ENCODE data around the gene PTGDS. TPM values are rescaled to one million over a fixed set of nuclear protein-coding genes. Genes with fewer than 3 reads are reported as not detected.

PTGDS gene
- total and polyA plus RNA-seq, 4 donors: 0.23 to 15.2 (median 6.4) TPM

- WGBS: 83% methylated on average over 26 of the region's 26 CpGs
- H3K9ac ChIP-seq (ENCODE audit: low read depth in 1 of 2, low read length in 2 of 2): no peak overlapping the region
- no peak overlapping the region for H3K4me3 ChIP-seq (ENCODE audit: low read depth in 1 of 3, low read length in 3 of 3)
- no peak overlapping the region for H3K27ac ChIP-seq (ENCODE audit: low read depth in 1 of 2, low read length in 2 of 2)
- no peak for TF ChIP-seq REST (IDR thresholded peaks at IDR 0.05)
- TF ChIP-seq HNF4A (conservative IDR thresholded peaks at IDR 0.05): no peak
- no peak for TF ChIP-seq JUND (IDR thresholded peaks at IDR 0.05)
- TF ChIP-seq EGR1 (IDR thresholded peaks at IDR 0.05; ENCODE audit: low read depth in 2 of 2): no peak
- TF ChIP-seq GABPA (IDR thresholded peaks at IDR 0.05 in 1 of 2, conservative IDR thresholded peaks at IDR 0.05 in 1 of 2): no peak
- TF ChIP-seq ZBTB33 (IDR thresholded peaks at IDR 0.05): no peak
- TF ChIP-seq FOXA1 (IDR thresholded peaks at IDR 0.05): no peak
- TF ChIP-seq, protein P1, sequence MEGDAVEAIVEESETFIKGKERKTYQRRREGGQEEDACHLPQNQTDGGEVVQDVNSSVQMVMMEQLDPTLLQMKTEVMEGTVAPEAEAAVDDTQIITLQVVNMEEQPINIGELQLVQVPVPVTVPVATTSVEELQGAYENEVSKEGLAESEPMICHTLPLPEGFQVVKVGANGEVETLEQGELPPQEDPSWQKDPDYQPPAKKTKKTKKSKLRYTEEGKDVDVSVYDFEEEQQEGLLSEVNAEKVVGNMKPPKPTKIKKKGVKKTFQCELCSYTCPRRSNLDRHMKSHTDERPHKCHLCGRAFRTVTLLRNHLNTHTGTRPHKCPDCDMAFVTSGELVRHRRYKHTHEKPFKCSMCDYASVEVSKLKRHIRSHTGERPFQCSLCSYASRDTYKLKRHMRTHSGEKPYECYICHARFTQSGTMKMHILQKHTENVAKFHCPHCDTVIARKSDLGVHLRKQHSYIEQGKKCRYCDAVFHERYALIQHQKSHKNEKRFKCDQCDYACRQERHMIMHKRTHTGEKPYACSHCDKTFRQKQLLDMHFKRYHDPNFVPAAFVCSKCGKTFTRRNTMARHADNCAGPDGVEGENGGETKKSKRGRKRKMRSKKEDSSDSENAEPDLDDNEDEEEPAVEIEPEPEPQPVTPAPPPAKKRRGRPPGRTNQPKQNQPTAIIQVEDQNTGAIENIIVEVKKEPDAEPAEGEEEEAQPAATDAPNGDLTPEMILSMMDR (IDR thresholded peaks at IDR 0.05; ENCODE audit: low read depth, low read length, missing input control): no peak
- TF ChIP-seq, protein P2, sequence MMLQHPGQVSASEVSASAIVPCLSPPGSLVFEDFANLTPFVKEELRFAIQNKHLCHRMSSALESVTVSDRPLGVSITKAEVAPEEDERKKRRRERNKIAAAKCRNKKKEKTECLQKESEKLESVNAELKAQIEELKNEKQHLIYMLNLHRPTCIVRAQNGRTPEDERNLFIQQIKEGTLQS (IDR thresholded peaks at IDR 0.05): no peak
- TF ChIP-seq, protein P3, sequence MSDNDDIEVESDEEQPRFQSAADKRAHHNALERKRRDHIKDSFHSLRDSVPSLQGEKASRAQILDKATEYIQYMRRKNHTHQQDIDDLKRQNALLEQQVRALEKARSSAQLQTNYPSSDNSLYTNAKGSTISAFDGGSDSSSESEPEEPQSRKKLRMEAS (IDR thresholded peaks at IDR 0.05): no peak
- TF ChIP-seq YY1 (IDR thresholded peaks at IDR 0.05): no peak
- no peak for TF ChIP-seq RXRA (IDR thresholded peaks at IDR 0.05)
- no peak for DNase-seq (ENCODE audit: low spot score)
- no peaks in the 10 kb centered on the region for H3K9me3 ChIP-seq (ENCODE audit: control insufficient read depth in 4 of 4, low read length in 3 of 4)
- peaks cover 0 to 2% (median 0%) of the 10 kb centered on the region in 4 donors for H3K4me1 ChIP-seq (ENCODE audit: control insufficient read depth in 4 of 4, insufficient read depth in 4 of 4, low read length in 3 of 4)
- H3K36me3 ChIP-seq (ENCODE audit: control insufficient read depth in 4 of 4, insufficient read depth in 3 of 4, low read depth in 1 of 4, low read length in 3 of 4): no peaks in the 10 kb centered on the region
- no peaks in the 10 kb centered on the region for H3K27me3 ChIP-seq (ENCODE audit: control insufficient read depth in 4 of 4, insufficient read depth in 4 of 4, low read length in 3 of 4)
Measured at GRCh38 chr9:136964833-136965422, 12.4 kb upstream of the PTGDS start.

DNA sequence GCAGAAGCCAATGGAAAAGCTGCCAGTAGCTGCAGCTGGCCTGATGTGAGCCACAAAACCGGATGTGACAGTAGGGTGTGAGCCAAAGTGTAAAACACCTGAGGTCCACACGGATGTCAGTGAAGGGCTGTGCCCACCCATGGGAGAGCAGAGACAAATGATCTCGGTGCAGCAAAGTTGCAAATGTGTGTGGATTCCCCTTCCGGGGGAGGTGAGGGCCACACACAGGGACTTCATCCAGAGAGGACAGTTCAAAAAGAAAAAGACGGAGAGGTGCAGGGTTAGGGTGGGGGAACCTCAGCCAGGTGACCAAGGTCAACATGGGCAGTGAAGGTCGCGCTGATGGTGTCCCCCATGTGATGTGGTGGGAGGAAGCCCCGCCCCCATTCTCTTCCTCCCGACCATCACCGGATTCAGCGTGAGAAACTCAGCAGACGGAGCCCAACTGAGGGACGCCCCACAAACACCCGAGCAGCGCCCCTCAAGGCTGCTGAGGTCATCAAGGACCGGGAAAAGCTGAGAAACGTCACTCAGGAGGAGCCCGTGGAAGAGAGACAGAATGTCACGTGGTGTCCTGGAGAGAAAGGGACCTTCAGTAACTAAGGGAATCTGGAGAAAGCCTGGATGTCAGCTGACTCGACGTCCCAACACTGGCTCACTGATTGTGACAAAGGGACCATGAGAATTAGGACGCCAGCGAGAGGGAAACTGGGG lies 11.4 kb upstream of the PTGDS start:
- TF ChIP-seq ZBTB33 (IDR thresholded peaks at IDR 0.05): no peak
- no peak for TF ChIP-seq FOXA2 (IDR thresholded peaks at IDR 0.05)
- TF ChIP-seq, protein P3 (IDR thresholded peaks at IDR 0.05): no peak
- TF ChIP-seq, protein P2 (IDR thresholded peaks at IDR 0.05): no peak
- TF ChIP-seq FOXA1 (IDR thresholded peaks at IDR 0.05): no peak
- TF ChIP-seq HNF4G (IDR thresholded peaks at IDR 0.05): no peak
- H3K9me3 ChIP-seq (ENCODE audit: control insufficient read depth in 4 of 4, low read length in 3 of 4): no peaks in the 10 kb centered on the region
- H3K36me3 ChIP-seq (ENCODE audit: control insufficient read depth in 4 of 4, insufficient read depth in 3 of 4, low read depth in 1 of 4, low read length in 3 of 4): no peaks in the 10 kb centered on the region
- no peak overlapping the region for H3K4me3 ChIP-seq (ENCODE audit: low read depth in 1 of 3, low read length in 3 of 3)
- no peak overlapping the region for H3K9ac ChIP-seq (ENCODE audit: low read depth in 1 of 2, low read length in 2 of 2)
- H3K27ac ChIP-seq (ENCODE audit: low read depth in 1 of 2, low read length in 2 of 2): no peak overlapping the region
- no peaks in the 10 kb centered on the region for H3K27me3 ChIP-seq (ENCODE audit: control insufficient read depth in 4 of 4, insufficient read depth in 4 of 4, low read length in 3 of 4)
- no peak for DNase-seq (ENCODE audit: low spot score)
- 28% methylated on average over 23 of the region's 23 CpGs for WGBS
- peaks cover 0 to 2% (median 0%) of the 10 kb centered on the region in 4 donors for H3K4me1 ChIP-seq (ENCODE audit: control insufficient read depth in 4 of 4, insufficient read depth in 4 of 4, low read length in 3 of 4)
